AG10803 (cell line): ENCODE measurements around the gene TRPM3.

Experiments used
- DNase-seq: peaks from one replicate; pipeline ENCODE4 v3.0.0; 2010; ENCODE audit warnings: low read depth
- H3K4me3 ChIP-seq: 2 replicates; pipeline ENCODE4 v1.5.1; 2011; ENCODE audit warnings: mild to moderate bottlenecking, low read length, control low read depth
- TF ChIP-seq, protein P1 (sequence below): conservative IDR thresholded peaks from 2 replicates; pipeline ENCODE4 v1.5.1; 2011; ENCODE audit warnings: mild to moderate bottlenecking, low read length, control low read depth, inconsistent platforms

Gene TRPM3

DNA sequence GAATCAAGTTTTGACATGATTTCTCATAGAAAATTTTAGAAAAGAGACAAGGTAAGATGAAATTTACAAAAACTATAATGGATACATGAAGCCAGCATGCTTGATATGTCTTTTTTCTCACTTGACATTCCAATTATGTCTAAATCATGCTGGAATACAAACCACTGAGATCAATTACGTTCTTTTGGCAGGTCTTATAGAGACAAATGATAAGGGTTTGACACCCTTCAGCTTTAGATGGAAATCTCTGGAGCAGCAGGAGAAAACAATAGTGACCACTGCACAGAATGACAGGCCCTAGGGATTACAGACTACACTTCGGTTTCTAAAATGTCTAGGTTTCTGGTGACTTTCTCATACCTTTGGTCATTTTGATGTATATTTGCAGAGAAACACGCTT, 342.9 kb downstream of the TRPM3 start:
- no peak overlapping the region for H3K4me3 ChIP-seq
- no peak for DNase-seq
- TF ChIP-seq, protein P1, sequence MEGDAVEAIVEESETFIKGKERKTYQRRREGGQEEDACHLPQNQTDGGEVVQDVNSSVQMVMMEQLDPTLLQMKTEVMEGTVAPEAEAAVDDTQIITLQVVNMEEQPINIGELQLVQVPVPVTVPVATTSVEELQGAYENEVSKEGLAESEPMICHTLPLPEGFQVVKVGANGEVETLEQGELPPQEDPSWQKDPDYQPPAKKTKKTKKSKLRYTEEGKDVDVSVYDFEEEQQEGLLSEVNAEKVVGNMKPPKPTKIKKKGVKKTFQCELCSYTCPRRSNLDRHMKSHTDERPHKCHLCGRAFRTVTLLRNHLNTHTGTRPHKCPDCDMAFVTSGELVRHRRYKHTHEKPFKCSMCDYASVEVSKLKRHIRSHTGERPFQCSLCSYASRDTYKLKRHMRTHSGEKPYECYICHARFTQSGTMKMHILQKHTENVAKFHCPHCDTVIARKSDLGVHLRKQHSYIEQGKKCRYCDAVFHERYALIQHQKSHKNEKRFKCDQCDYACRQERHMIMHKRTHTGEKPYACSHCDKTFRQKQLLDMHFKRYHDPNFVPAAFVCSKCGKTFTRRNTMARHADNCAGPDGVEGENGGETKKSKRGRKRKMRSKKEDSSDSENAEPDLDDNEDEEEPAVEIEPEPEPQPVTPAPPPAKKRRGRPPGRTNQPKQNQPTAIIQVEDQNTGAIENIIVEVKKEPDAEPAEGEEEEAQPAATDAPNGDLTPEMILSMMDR, result no peak

GRCh38 chr9:70773579-70773978, 347.8 kb downstream of the TRPM3 start:
- no peak overlapping the region for H3K4me3 ChIP-seq
- no peak for DNase-seq
- TF ChIP-seq, protein P1, result no peak

DNA sequence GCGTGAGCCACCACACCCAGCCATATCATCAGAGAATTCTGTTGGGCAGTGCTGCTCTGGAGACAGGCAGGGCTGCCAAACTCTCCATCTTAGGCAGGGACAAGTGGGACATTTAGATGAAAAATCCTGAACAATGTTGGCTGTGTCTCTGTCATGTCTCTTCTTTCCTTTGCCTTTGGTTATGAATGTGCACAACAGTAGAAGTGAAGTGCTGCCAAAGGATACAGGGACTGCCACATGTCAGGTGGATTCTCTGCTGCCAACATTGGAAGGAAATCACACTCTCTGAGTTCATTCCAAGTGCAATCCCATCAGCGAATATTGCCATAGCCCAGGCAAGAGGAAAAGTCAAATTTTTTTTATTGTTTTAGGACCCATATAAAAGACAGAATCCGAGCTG, 348.8 kb downstream of the TRPM3 start:
- TF ChIP-seq, protein P1, result no peak
- no peak overlapping the region for H3K4me3 ChIP-seq
- no peak for DNase-seq

- DNase-seq, result no peak
- TF ChIP-seq, protein P1, result no peak
- no peak overlapping the region for H3K4me3 ChIP-seq
Measured at GRCh38 chr9:70765946-70766345, 355.5 kb downstream of the TRPM3 start.

DNA sequence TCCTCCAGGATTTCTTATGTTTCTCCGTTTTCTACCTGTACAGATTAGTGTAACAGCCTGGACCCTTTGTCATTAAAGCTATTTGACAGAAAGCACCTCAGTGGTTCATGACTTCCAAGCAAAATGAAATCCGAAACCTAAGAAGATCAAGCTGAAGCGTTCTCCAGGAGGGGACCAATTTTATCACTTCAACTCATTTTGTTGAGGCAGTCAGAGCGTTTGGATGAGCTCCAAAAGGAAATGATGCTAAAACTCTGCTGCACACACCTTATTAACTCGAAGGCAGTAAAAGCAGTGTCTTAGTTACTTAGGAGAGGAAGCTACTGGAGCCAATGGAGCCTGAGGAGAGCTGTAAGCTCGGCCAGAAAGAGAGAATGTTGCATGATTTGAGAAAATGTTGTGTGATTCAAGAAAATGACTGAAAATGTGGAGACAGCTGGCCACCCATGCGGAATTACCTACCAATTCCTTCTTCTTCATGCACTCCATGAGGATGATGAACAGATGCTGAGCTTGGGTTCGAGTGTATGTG, 360.2 kb downstream of the TRPM3 start:
- TF ChIP-seq, protein P1, result no peak
- no peak overlapping the region for H3K4me3 ChIP-seq
- DNase-seq, result no peak

- H3K4me3 ChIP-seq, result no peak overlapping the region
- DNase-seq, result no peak
- TF ChIP-seq, protein P1, result no peak
Measured at GRCh38 chr9:70760228-70760627, 361.2 kb downstream of the TRPM3 start.

- H3K4me3 ChIP-seq, result no peak overlapping the region
- TF ChIP-seq, protein P1, result no peak
- DNase-seq, result no peak
Measured at GRCh38 chr9:70753311-70753710, 368.1 kb downstream of the TRPM3 start.
